Testis (tissue), 3 donors: ENCODE results near the gene ARHGAP25. TPM values are rescaled to one million over a fixed set of nuclear protein-coding genes. Genes with fewer than 3 reads are reported as not detected.

Experiments
- DNase-seq: peaks from one replicate; pipeline ENCODE4 v3.0.0-alpha.2; 2019
- H3K27ac ChIP-seq, 2 donors: fragments of 200-600 bp; sonication (generic); one replicate each; pipeline ENCODE4 v1.5.1; 2019
- H3K27me3 ChIP-seq: fragments of 200-600 bp; sonication (generic); one replicate; pipeline ENCODE4 v1.5.1; 2019
- H3K36me3 ChIP-seq: fragments of 200-600 bp; sonication (generic); one replicate; pipeline ENCODE4 v1.5.1; 2017; ENCODE audit warnings: low read depth; ENCODE audit errors: missing control alignments
- H3K4me1 ChIP-seq: fragments of 200-600 bp; sonication (generic); one replicate; pipeline ENCODE4 v1.5.1; 2019
- H3K4me3 ChIP-seq, 2 donors: fragments of 200-600 bp; sonication (generic); one replicate each; pipeline ENCODE4 v1.5.1; 2017 to 2019
- H3K9me3 ChIP-seq: fragments of 200-600 bp; sonication (generic); one replicate; pipeline ENCODE4 v1.5.1; 2017
- CTCF ChIP-seq, 3 experiments: fragments of 450-650 bp in 2 of 3; fragments of 200-600 bp in 1 of 3; sonication (generic) in 1 of 3; IDR thresholded peaks; one replicate each; pipeline ENCODE4 v1.5.1; 2016 to 2019; ENCODE audit warnings: antibody characterized with exemption in 3 of 3, mild to moderate bottlenecking in 2 of 3, moderate library complexity in 1 of 3
- POLR2A ChIP-seq: fragments of 450-650 bp; IDR thresholded peaks from one replicate; pipeline ENCODE4 v1.6.1; 2017; ENCODE audit warnings: antibody characterized with exemption, mild to moderate bottlenecking, moderate library complexity
- WGBS, 2 donors: methylation state at CpG; one replicate each; pipeline ENCODE4 v1.1.5; 2018; 5-methylcytosine and 5-hydroxymethylcytosine counted together
- intact Hi-C: fragments of 100-400 bp; cut with DNase I; formaldehyde crosslinking; loops from one replicate; pipeline ENCODE4 v1.15.1; 2023; ENCODE audit warnings: low total_unique reads
- polyA plus RNA-seq: library from polyadenylated mRNA; stranded (reverse); fragments of 350-450 nt; fragmentation: Illumina TruSeq; extraction: RNeasy Lipid Tissue Mini Kit (QIAGEN cat#74804); gene quantifications from one replicate; pipeline ENCODE4 v1.2.3, GENCODE V29; 2014; ENCODE audit warnings: low read depth, low replicate concordance; ENCODE audit not compliant: insufficient read depth
- total RNA-seq, 2 donors: library from RNA; depleted of rRNA; stranded (reverse); fragments of >200 nt; gene quantifications; one replicate each; pipeline ENCODE4 v1.2.3, GENCODE V29; 2016

ARHGAP25 gene
- total and polyA plus RNA-seq, 3 donors from 2014 or later: 6.2 to 8.2 (median 6.7) TPM

- intact Hi-C loops: no loop called here
- DNase-seq: no peak
- H3K27me3 ChIP-seq: no peaks in the 10 kb centered on the region
- no peaks in the 10 kb centered on the region for H3K9me3 ChIP-seq
- no peak overlapping the region for H3K27ac ChIP-seq
- 75 to 78% methylated on average over 5 of the region's 5 CpGs for WGBS, 2 donors
- TF ChIP-seq POLR2A (no peak), CTCF (IDR thresholded peaks at IDR 0.05) (no peak)
- peaks cover 35% of the 10 kb centered on the region for H3K4me1 ChIP-seq
- no peak overlapping the region for H3K4me3 ChIP-seq
- H3K36me3 ChIP-seq: no peaks in the 10 kb centered on the region
Measured at GRCh38 chr2:68825866-68826265, 91.3 kb downstream of the ARHGAP25 start.

- intact Hi-C loops: no loop called here
- peak overlapping the region; percentile 70 to 79 for H3K27ac ChIP-seq
Measured at GRCh38 chr2:68827666-68828065, 93.1 kb downstream of the ARHGAP25 start.

GRCh38 chr2:68828887-68829708 is 94.5 kb downstream of the ARHGAP25 start:
- intact Hi-C loops: no loop called here
- Histone ChIP-seq H3K27ac (peak overlapping the region; percentile 78 to 79), H3K27me3 (no peaks in the 10 kb centered on the region), H3K4me1 (peaks cover 41% of the 10 kb centered on the region), H3K4me3 (no peak overlapping the region), H3K9me3 (no peaks in the 10 kb centered on the region), H3K36me3 (no peaks in the 10 kb centered on the region)
- 25 to 50% methylated on average over 3 to 10 of the region's 10 CpGs for WGBS, 2 donors
- peak; percentile 98 for DNase-seq
- TF ChIP-seq CTCF (IDR thresholded peaks at IDR 0.05) (no peak), POLR2A (no peak)

More at GRCh38 chr2:68827666-68828065, 93.1 kb downstream of the ARHGAP25 start:
- Histone ChIP-seq H3K9me3 (no peaks in the 10 kb centered on the region), H3K4me1 (peaks cover 41% of the 10 kb centered on the region), H3K4me3 (no peak overlapping the region), H3K27me3 (no peaks in the 10 kb centered on the region), H3K36me3 (no peaks in the 10 kb centered on the region)
- no peak for DNase-seq
- WGBS, 2 donors: 68 to 78% methylated on average over 4 of the region's 4 CpGs
- TF ChIP-seq CTCF (IDR thresholded peaks at IDR 0.05) (no peak), POLR2A (no peak)

GRCh38 chr2:68829749-68830148 is 95.1 kb downstream of the ARHGAP25 start:
- TF ChIP-seq CTCF (IDR thresholded peaks at IDR 0.05) (no peak), POLR2A (no peak)
- WGBS, 2 donors: 39 to 54% methylated on average over 2 of the region's 2 CpGs
- no peak for DNase-seq
- peaks cover 41% of the 10 kb centered on the region for H3K4me1 ChIP-seq
- no peaks in the 10 kb centered on the region for H3K9me3 ChIP-seq
- H3K27ac ChIP-seq: peak overlapping the region; percentile 78 to 79
- no peaks in the 10 kb centered on the region for H3K36me3 ChIP-seq
- intact Hi-C loops: no loop called here
- H3K27me3 ChIP-seq: no peaks in the 10 kb centered on the region
- no peak overlapping the region for H3K4me3 ChIP-seq
